Stomach (tissue), 9 donors: ENCODE results near the gene PTPRCAP. TPM values are rescaled to one million over a fixed set of nuclear protein-coding genes. Genes with fewer than 3 reads are reported as not detected.

Experiments
- DNase-seq, 2 donors: peaks; one replicate each; pipeline versions ENCODE4 v3.0.0 to v3.0.0-alpha.2; 2013 to 2019
- H3K27ac ChIP-seq, 5 donors: fragments of 200-600 bp in 4 of 5; sonication (generic) in 4 of 5; one replicate each; pipeline ENCODE4 v1.5.1; 2013 to 2019; ENCODE audit warnings: mild to moderate bottlenecking in 1 of 5, moderate library complexity in 1 of 5
- H3K27me3 ChIP-seq, 3 donors: fragments of 200-600 bp; sonication (generic); one replicate each; pipeline ENCODE4 v1.5.1; 2017 to 2019; ENCODE audit warnings: mixed run types in 1 of 3
- H3K36me3 ChIP-seq, 4 donors: fragments of 200-600 bp; sonication (generic); 1 replicate in 3 of 4; 2 replicates in 1 of 4; pipeline ENCODE4 v1.5.1; 2016 to 2019
- H3K4me1 ChIP-seq, 4 donors: fragments of 200-600 bp; sonication (generic); one replicate each; pipeline ENCODE4 v1.5.1; 2016 to 2019
- H3K4me3 ChIP-seq, 4 donors: fragments of 200-600 bp; sonication (generic) in 3 of 4; one replicate each; pipeline ENCODE4 v1.5.1; 2016 to 2019; ENCODE audit warnings: mild to moderate bottlenecking in 1 of 4
- H3K9me3 ChIP-seq, 4 donors: fragments of 200-600 bp; sonication (generic); one replicate each; pipeline ENCODE4 v1.5.1; 2016 to 2019
- CTCF ChIP-seq, 7 experiments: fragments of 450-650 bp in 4 of 7; fragments of 200-600 bp in 3 of 7; sonication (generic) in 3 of 7; IDR thresholded peaks; one replicate each; pipeline ENCODE4 v1.5.1; 2016 to 2019; ENCODE audit warnings: antibody characterized with exemption in 7 of 7, control low read depth in 2 of 7, mild to moderate bottlenecking in 1 of 7
- EP300 ChIP-seq: sonication (generic); formaldehyde crosslinking; IDR thresholded peaks from one replicate; pipeline ENCODE4 v1.6.1; 2017; ENCODE audit warnings: antibody characterized with exemption
- POLR2A ChIP-seq, 4 donors: fragments of 450-650 bp; IDR thresholded peaks; one replicate each; pipeline ENCODE4 v1.6.1; 2016; ENCODE audit warnings: antibody characterized with exemption in 4 of 4, control low read depth in 2 of 4, mild to moderate bottlenecking in 1 of 4, moderate library complexity in 1 of 4
- POLR2AphosphoS5 ChIP-seq, 3 donors: sonication (generic); formaldehyde crosslinking; IDR thresholded peaks; one replicate each; pipeline ENCODE4 v1.6.1; 2016; ENCODE audit warnings: antibody characterized with exemption in 3 of 3
- WGBS, 5 donors: extraction: QIAGEN DNeasy Blood & Tissue Kit in 3 of 5; methylation state at CpG; one replicate each; pipeline versions ENCODE4 v1.1.5 to v1.1.7; 2013 to 2018; 5-methylcytosine and 5-hydroxymethylcytosine counted together
- intact Hi-C: fragments of 100-400 bp; cut with DNase I; formaldehyde crosslinking; loops from one replicate; pipeline ENCODE4 v1.15.1; 2023; ENCODE audit warnings: low total_unique reads
- polyA plus RNA-seq, 3 donors: library from polyadenylated mRNA; stranded (reverse); fragments of 200-250 nt; gene quantifications; one replicate each; pipeline ENCODE4 v1.2.3, GENCODE V29; 2013
- total RNA-seq, 5 donors: library from RNA; depleted of rRNA; stranded (reverse); fragments of >200 nt; gene quantifications; one replicate each; pipeline versions ENCODE4 v1.1.0 to v1.2.3, GENCODE V29; 2014 to 2016
- donor health status: healthy with polysubstance abuse.
- donor health status: Bipolar disorder and iron deficiency.
- donor health status: healthy.

The PTPRCAP gene
- total and polyA plus RNA-seq, 8 donors: 1.7 to 25.3 (median 9.9) TPM; not detected in 2

GRCh38 chr11:67412495-67413179, 24.8 kb downstream of the PTPRCAP start:
- Histone ChIP-seq H3K9me3 (no peaks in the 10 kb centered on the region), H3K27ac (no peak overlapping the region), H3K36me3 (no peaks in the 10 kb centered on the region), H3K27me3 (peaks cover 0 to 74% (median 0%) of the 10 kb centered on the region in 3 donors), H3K4me3 (no peak overlapping the region), H3K4me1 (peaks cover 29 to 69% (median 55%) of the 10 kb centered on the region in 4 donors)
- 57 to 74% (median 70%) methylated on average over 2 to 9 of the region's 9 CpGs for WGBS, 5 donors
- TF ChIP-seq POLR2AphosphoS5 (IDR thresholded peaks at IDR 0.05) (no peak), EP300 (no peak), POLR2A (IDR thresholded peaks at IDR 0.05) (no peak), CTCF (IDR thresholded peaks at IDR 0.05) (no peak)
- intact Hi-C loops: no loop called here
- DNase-seq: no peak

GRCh38 chr11:67411785-67412152, 25.7 kb downstream of the PTPRCAP start:
- no peak for DNase-seq
- intact Hi-C loops: no loop called here
- WGBS, 5 donors: 29 to 52% (median 37%) methylated on average over 7 of the region's 7 CpGs
- Histone ChIP-seq H3K9me3 (no peaks in the 10 kb centered on the region), H3K4me3 (no peak overlapping the region), H3K27me3 (peaks cover 0 to 82% (median 0%) of the 10 kb centered on the region in 3 donors), H3K4me1 (peaks cover 22 to 68% (median 48%) of the 10 kb centered on the region in 4 donors), H3K27ac (no peak overlapping the region), H3K36me3 (no peaks in the 10 kb centered on the region)
- no peak for TF ChIP-seq EP300
- no peak for TF ChIP-seq POLR2AphosphoS5 (IDR thresholded peaks at IDR 0.05)
- no peak for TF ChIP-seq POLR2A (IDR thresholded peaks at IDR 0.05)
- TF ChIP-seq CTCF (IDR thresholded peaks at IDR 0.05): no peak

- H3K27ac ChIP-seq: no peak overlapping the region
- H3K36me3 ChIP-seq: no peaks in the 10 kb centered on the region
- 72 to 83% (median 76%) methylated on average over 10 to 17 of the region's 17 CpGs for WGBS, 5 donors
- no peak for DNase-seq
- H3K4me3 ChIP-seq: no peak overlapping the region
- no peak for TF ChIP-seq POLR2A (IDR thresholded peaks at IDR 0.05)
- TF ChIP-seq CTCF (IDR thresholded peaks at IDR 0.05): no peak
- TF ChIP-seq POLR2AphosphoS5 (IDR thresholded peaks at IDR 0.05): no peak
- no peak for TF ChIP-seq EP300
- H3K9me3 ChIP-seq: no peaks in the 10 kb centered on the region
- peaks cover 17 to 62% (median 44%) of the 10 kb centered on the region in 4 donors for H3K4me1 ChIP-seq
- peaks cover 0 to 87% (median 0%) of the 10 kb centered on the region in 3 donors for H3K27me3 ChIP-seq
- intact Hi-C loops: no loop called here
Measured at GRCh38 chr11:67410984-67411784, 26.3 kb downstream of the PTPRCAP start.

GRCh38 chr11:67410369-67410831, 27.1 kb downstream of the PTPRCAP start:
- Histone ChIP-seq H3K27ac (peak overlapping the region in 1 of 5 donors; percentile 66), H3K4me1 (peaks cover 9 to 54% (median 39%) of the 10 kb centered on the region in 4 donors), H3K27me3 (peaks cover 0 to 87% (median 0%) of the 10 kb centered on the region in 3 donors), H3K36me3 (no peaks in the 10 kb centered on the region), H3K4me3 (no peak overlapping the region), H3K9me3 (no peaks in the 10 kb centered on the region)
- 54 to 72% (median 63%) methylated on average over 6 to 15 of the region's 15 CpGs for WGBS, 5 donors
- no peak for DNase-seq
- intact Hi-C loops: no loop called here
- TF ChIP-seq CTCF (IDR thresholded peaks at IDR 0.05): no peak
- no peak for TF ChIP-seq EP300
- TF ChIP-seq POLR2A (IDR thresholded peaks at IDR 0.05): no peak
- no peak for TF ChIP-seq POLR2AphosphoS5 (IDR thresholded peaks at IDR 0.05)
